GM23338 (cell line): ENCODE data around the gene ROR1.

Source experiments
- CREB1 ChIP-seq: fragments of 250-450 bp; sonication (Bioruptor Pico); IDR thresholded peaks from 2 replicates; pipeline ENCODE4 v1.5.0; 2020; ENCODE audit warnings: low read depth, mild to moderate bottlenecking, moderate library complexity
- EZH2 ChIP-seq: fragments of 200-600 bp; sonication (generic); IDR thresholded peaks from one replicate; pipeline ENCODE4 v1.8.0; 2017; ENCODE audit warnings: antibody characterized with exemption, mild to moderate bottlenecking, low read depth; ENCODE audit not compliant: unreplicated experiment
- EZH2phosphoT487 ChIP-seq: fragments of 200-600 bp; sonication (generic); IDR thresholded peaks from one replicate; pipeline ENCODE4 v1.8.1; 2018; ENCODE audit warnings: antibody characterized with exemption; ENCODE audit not compliant: unreplicated experiment
- JUNB ChIP-seq: IDR thresholded peaks from one replicate; pipeline ENCODE4 v1.6.1; 2016; ENCODE audit warnings: antibody characterized with exemption; ENCODE audit not compliant: unreplicated experiment
- NANOG ChIP-seq: IDR thresholded peaks from 2 replicates; pipeline ENCODE4 v1.6.1; 2016; ENCODE audit warnings: antibody characterized with exemption, borderline replicate concordance
- POLR2AphosphoS5 ChIP-seq: IDR thresholded peaks from 2 replicates; pipeline ENCODE4 v1.6.1; 2016; ENCODE audit warnings: antibody characterized with exemption, low read depth
- STAT1 ChIP-seq: IDR thresholded peaks from one replicate; pipeline ENCODE4 v1.6.1; 2016; ENCODE audit warnings: antibody characterized with exemption; ENCODE audit not compliant: unreplicated experiment
- ZNF114 ChIP-seq: fragments of 250-450 bp; sonication (Bioruptor Pico); IDR thresholded peaks from 2 replicates; pipeline ENCODE4 v1.5.0; 2020; ENCODE audit warnings: mild to moderate bottlenecking, moderate library complexity
- TF ChIP-seq, protein P1 (sequence below), 2 experiments: fragments of 200-600 bp in 1 of 2; sonication (generic) in 1 of 2; conservative IDR thresholded peaks; 2 replicates each; pipeline versions ENCODE4 v1.5.1 to v1.6.1; 2016 to 2017; ENCODE audit warnings: antibody characterized with exemption in 2 of 2, low read depth in 2 of 2, mild to moderate bottlenecking in 2 of 2, moderate library complexity in 1 of 2
- TF ChIP-seq, protein P2 (sequence below): IDR thresholded peaks from one replicate; pipeline ENCODE4 v1.6.1; 2018; ENCODE audit warnings: antibody characterized with exemption; ENCODE audit not compliant: unreplicated experiment
- TF ChIP-seq, protein P3 (sequence below): fragments of 250-450 bp; sonication (Bioruptor Pico); IDR thresholded peaks from 2 replicates; pipeline ENCODE4 v1.5.0; 2020; ENCODE audit warnings: mild to moderate bottlenecking, moderate library complexity
- TF ChIP-seq, protein P4 (sequence below): IDR thresholded peaks from 2 replicates; pipeline ENCODE4 v1.6.1; 2016; ENCODE audit warnings: antibody characterized with exemption

DNA sequence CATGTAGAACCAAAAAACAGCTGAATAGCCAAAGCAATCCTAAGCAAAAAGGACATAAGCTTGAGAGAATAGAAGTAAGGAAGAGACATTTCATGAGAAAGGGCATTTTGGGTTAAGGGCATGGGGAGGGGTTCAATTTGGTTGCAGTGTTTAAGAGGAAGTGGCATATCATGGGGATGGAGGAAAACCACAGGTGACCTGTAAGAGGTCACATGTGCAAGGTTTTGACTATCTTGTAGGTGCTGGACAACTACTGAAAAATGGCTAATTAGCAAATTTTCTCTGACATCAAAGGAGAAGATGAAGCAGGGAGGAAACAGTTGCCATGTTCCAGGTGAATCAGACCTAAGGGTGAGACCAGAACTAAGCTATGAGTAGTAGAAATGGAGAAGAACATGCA, 31.3 kb upstream of the ROR1 start:
- TF ChIP-seq, protein P1, sequence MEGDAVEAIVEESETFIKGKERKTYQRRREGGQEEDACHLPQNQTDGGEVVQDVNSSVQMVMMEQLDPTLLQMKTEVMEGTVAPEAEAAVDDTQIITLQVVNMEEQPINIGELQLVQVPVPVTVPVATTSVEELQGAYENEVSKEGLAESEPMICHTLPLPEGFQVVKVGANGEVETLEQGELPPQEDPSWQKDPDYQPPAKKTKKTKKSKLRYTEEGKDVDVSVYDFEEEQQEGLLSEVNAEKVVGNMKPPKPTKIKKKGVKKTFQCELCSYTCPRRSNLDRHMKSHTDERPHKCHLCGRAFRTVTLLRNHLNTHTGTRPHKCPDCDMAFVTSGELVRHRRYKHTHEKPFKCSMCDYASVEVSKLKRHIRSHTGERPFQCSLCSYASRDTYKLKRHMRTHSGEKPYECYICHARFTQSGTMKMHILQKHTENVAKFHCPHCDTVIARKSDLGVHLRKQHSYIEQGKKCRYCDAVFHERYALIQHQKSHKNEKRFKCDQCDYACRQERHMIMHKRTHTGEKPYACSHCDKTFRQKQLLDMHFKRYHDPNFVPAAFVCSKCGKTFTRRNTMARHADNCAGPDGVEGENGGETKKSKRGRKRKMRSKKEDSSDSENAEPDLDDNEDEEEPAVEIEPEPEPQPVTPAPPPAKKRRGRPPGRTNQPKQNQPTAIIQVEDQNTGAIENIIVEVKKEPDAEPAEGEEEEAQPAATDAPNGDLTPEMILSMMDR (conservative IDR thresholded peaks at IDR 0.05; ENCODE audit: low read depth in 2 of 2): no peak
- TF ChIP-seq, protein P2, sequence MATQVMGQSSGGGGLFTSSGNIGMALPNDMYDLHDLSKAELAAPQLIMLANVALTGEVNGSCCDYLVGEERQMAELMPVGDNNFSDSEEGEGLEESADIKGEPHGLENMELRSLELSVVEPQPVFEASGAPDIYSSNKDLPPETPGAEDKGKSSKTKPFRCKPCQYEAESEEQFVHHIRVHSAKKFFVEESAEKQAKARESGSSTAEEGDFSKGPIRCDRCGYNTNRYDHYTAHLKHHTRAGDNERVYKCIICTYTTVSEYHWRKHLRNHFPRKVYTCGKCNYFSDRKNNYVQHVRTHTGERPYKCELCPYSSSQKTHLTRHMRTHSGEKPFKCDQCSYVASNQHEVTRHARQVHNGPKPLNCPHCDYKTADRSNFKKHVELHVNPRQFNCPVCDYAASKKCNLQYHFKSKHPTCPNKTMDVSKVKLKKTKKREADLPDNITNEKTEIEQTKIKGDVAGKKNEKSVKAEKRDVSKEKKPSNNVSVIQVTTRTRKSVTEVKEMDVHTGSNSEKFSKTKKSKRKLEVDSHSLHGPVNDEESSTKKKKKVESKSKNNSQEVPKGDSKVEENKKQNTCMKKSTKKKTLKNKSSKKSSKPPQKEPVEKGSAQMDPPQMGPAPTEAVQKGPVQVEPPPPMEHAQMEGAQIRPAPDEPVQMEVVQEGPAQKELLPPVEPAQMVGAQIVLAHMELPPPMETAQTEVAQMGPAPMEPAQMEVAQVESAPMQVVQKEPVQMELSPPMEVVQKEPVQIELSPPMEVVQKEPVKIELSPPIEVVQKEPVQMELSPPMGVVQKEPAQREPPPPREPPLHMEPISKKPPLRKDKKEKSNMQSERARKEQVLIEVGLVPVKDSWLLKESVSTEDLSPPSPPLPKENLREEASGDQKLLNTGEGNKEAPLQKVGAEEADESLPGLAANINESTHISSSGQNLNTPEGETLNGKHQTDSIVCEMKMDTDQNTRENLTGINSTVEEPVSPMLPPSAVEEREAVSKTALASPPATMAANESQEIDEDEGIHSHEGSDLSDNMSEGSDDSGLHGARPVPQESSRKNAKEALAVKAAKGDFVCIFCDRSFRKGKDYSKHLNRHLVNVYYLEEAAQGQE: no peak
- TF ChIP-seq POLR2AphosphoS5 (no peak), EZH2 (no peak), NANOG (no peak), JUNB (no peak), CREB1 (CRISPR knock-in tag) (no peak), EZH2phosphoT487 (no peak), ZNF114 (CRISPR knock-in tag) (no peak), STAT1 (no peak)
- TF ChIP-seq, protein P3, sequence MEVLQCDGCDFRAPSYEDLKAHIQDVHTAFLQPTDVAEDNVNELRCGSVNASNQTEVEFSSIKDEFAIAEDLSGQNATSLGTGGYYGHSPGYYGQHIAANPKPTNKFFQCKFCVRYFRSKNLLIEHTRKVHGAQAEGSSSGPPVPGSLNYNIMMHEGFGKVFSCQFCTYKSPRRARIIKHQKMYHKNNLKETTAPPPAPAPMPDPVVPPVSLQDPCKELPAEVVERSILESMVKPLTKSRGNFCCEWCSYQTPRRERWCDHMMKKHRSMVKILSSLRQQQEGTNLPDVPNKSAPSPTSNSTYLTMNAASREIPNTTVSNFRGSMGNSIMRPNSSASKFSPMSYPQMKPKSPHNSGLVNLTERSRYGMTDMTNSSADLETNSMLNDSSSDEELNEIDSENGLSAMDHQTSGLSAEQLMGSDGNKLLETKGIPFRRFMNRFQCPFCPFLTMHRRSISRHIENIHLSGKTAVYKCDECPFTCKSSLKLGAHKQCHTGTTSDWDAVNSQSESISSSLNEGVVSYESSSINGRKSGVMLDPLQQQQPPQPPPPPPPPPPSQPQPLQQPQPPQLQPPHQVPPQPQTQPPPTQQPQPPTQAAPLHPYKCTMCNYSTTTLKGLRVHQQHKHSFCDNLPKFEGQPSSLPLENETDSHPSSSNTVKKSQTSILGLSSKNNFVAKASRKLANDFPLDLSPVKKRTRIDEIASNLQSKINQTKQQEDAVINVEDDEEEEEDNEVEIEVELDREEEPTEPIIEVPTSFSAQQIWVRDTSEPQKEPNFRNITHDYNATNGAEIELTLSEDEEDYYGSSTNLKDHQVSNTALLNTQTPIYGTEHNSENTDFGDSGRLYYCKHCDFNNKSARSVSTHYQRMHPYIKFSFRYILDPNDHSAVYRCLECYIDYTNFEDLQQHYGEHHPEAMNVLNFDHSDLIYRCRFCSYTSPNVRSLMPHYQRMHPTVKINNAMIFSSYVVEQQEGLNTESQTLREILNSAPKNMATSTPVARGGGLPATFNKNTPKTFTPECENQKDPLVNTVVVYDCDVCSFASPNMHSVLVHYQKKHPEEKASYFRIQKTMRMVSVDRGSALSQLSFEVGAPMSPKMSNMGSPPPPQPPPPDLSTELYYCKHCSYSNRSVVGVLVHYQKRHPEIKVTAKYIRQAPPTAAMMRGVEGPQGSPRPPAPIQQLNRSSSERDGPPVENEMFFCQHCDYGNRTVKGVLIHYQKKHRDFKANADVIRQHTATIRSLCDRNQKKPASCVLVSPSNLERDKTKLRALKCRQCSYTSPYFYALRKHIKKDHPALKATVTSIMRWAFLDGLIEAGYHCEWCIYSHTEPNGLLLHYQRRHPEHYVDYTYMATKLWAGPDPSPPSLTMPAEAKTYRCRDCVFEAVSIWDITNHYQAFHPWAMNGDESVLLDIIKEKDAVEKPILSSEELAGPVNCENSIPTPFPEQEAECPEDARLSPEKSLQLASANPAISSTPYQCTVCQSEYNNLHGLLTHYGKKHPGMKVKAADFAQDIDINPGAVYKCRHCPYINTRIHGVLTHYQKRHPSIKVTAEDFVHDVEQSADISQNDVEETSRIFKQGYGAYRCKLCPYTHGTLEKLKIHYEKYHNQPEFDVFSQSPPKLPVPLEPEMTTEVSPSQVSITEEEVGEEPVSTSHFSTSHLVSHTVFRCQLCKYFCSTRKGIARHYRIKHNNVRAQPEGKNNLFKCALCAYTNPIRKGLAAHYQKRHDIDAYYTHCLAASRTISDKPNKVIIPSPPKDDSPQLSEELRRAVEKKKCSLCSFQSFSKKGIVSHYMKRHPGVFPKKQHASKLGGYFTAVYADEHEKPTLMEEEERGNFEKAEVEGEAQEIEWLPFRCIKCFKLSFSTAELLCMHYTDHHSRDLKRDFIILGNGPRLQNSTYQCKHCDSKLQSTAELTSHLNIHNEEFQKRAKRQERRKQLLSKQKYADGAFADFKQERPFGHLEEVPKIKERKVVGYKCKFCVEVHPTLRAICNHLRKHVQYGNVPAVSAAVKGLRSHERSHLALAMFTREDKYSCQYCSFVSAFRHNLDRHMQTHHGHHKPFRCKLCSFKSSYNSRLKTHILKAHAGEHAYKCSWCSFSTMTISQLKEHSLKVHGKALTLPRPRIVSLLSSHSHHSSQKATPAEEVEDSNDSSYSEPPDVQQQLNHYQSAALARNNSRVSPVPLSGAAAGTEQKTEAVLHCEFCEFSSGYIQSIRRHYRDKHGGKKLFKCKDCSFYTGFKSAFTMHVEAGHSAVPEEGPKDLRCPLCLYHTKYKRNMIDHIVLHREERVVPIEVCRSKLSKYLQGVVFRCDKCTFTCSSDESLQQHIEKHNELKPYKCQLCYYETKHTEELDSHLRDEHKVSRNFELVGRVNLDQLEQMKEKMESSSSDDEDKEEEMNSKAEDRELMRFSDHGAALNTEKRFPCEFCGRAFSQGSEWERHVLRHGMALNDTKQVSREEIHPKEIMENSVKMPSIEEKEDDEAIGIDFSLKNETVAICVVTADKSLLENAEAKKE (CRISPR knock-in tag): no peak
- TF ChIP-seq, protein P4, sequence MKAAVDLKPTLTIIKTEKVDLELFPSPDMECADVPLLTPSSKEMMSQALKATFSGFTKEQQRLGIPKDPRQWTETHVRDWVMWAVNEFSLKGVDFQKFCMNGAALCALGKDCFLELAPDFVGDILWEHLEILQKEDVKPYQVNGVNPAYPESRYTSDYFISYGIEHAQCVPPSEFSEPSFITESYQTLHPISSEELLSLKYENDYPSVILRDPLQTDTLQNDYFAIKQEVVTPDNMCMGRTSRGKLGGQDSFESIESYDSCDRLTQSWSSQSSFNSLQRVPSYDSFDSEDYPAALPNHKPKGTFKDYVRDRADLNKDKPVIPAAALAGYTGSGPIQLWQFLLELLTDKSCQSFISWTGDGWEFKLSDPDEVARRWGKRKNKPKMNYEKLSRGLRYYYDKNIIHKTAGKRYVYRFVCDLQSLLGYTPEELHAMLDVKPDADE: no peak
